ENCODE data around the gene HSP90AA1.

The HSP90AA1 gene

DNA sequence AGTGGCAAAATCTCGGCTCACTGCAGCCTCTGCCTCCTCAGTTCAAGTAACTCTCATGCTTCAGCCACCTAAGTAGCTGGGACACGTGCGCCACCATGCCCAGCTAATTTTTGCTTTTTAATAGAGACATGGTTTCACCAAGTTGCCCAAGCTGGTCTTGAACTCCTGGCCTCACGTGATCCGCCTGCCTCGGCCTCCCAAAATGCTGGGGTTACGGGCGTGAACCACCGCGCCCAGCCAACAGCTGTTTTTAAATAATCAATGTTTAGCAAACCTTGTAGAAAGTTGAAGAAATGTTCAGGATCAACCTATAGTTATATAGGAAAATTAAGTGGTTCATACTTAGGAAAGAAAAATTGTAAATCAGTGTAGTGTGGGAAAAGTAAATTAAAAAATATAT is 6.0 kb upstream of the HSP90AA1 start:
- no peak for DNase-seq (ENCODE audit: low read depth)
- H3K4me3 ChIP-seq (ENCODE audit: low read depth, low read length): no peak overlapping the region
- no peak for TF ChIP-seq CTCF (conservative IDR thresholded peaks at IDR 0.05; ENCODE audit: low read depth, low read length)

- H3K4me3 ChIP-seq (ENCODE audit: low read depth, low read length): no peak overlapping the region
- no peak for TF ChIP-seq CTCF (conservative IDR thresholded peaks at IDR 0.05; ENCODE audit: low read depth, low read length)
- DNase-seq (ENCODE audit: low read depth): no peak
These were observed 3.9 kb upstream of the HSP90AA1 start for GRCh38 chr14:102090713-102091112.

- no peak for TF ChIP-seq CTCF (conservative IDR thresholded peaks at IDR 0.05; ENCODE audit: low read depth, low read length)
- DNase-seq (ENCODE audit: low read depth): no peak
- H3K4me3 ChIP-seq (ENCODE audit: low read depth, low read length): no peak overlapping the region
These were observed 2.9 kb upstream of the HSP90AA1 start for GRCh38 chr14:102089621-102090343.

GRCh38 chr14:102088012-102088792 is 1.4 kb upstream of the HSP90AA1 start:
- H3K4me3 ChIP-seq (ENCODE audit: low read depth, low read length): peak overlapping the region; percentile 70
- peak; percentile 54 for DNase-seq (ENCODE audit: low read depth)
- TF ChIP-seq CTCF (conservative IDR thresholded peaks at IDR 0.05; ENCODE audit: low read depth, low read length): no peak

DNA sequence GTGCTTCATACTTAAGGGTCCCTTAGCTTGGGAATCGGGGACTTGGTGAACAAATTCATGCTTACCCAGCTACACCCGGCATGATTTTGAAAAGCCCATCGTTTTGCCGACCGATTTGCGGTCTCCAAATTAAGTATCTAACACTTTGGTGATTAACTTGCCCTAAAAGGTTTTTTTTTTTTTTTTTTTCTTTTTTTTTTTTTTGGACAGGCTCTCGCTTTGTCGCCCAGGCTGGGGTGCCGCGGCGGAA is 843 bp upstream of the HSP90AA1 start:
- DNase-seq (ENCODE audit: low read depth): no peak

GRCh38 chr14:102086709-102086971 is 204 bp downstream of the HSP90AA1 start:
- DNase-seq (ENCODE audit: low read depth): no peak
- no peak for TF ChIP-seq CTCF (conservative IDR thresholded peaks at IDR 0.05; ENCODE audit: low read depth, low read length)
- H3K4me3 ChIP-seq (ENCODE audit: low read depth, low read length): peak overlapping the region; percentile 87

More for the DNA sequence above, 843 bp upstream of the HSP90AA1 start:
- TF ChIP-seq CTCF (conservative IDR thresholded peaks at IDR 0.05; ENCODE audit: low read depth, low read length): no peak
- peak overlapping the region; percentile 70 for H3K4me3 ChIP-seq (ENCODE audit: low read depth, low read length)
